Kasumi-1 (cell line): ENCODE results near the gene RHOJ.
"Not testable (repeated sequence)": the region's sequence is repeated elsewhere in the genome, so short reads cannot be mapped to it uniquely, and the experiment has no call there.

Experiments used
- DNase-seq, 2 experiments: peaks; one replicate each; lab custom pipeline; 2025; lab: John Stamatoyannopoulos, UW

Gene RHOJ

DNA sequence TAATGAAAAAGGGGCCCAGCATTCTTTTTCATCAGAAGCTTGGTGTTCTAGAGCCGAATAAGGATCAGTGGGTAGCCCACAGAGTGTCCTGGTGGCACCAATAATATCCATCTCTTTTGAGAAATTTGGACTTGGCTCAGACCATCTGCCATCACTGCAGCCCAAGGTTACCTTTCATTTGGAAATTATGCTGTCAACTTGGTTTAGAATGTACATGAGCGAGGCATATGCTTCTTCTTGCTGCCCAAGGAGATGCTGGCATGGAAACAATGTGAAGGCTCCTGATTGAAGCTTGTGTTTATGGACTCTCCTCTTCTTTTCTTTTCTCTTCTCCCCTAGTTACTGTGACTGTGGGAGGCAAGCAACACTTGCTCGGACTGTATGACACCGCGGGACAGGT lies 64.5 kb downstream of the RHOJ start:
- no peak for DNase-seq

DNA sequence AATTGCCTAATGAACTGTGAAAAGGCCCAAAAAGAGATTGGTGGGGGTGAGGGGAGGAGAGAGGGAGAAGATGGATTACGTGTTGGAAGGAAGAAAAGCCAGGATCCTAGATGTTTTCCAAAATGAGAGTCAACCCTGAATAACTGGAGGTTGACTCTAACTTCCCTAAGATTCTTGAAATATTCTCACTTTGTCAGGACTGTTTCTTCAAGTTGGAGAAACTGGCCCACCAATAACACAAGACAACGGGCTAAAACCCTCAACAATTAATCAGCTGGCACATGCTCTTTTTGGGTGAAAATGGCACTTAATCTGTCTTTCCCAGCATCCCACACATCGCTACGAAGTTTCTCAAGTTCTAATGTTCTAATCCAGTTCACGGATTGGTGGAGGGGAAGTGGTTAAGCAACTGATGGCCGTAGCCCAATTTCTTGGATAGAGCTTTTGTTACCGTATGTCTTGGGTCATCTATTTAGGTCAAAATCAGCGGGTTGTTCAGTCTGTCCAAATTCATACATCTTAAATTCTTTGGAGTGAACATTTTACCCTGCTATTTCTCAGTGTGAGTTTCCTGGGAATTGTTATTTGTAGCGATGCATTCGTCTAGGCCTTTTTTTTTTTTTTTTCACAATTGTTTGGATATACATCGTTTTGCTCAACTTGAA lies 65.5 kb downstream of the RHOJ start:
- no peak for DNase-seq

DNA sequence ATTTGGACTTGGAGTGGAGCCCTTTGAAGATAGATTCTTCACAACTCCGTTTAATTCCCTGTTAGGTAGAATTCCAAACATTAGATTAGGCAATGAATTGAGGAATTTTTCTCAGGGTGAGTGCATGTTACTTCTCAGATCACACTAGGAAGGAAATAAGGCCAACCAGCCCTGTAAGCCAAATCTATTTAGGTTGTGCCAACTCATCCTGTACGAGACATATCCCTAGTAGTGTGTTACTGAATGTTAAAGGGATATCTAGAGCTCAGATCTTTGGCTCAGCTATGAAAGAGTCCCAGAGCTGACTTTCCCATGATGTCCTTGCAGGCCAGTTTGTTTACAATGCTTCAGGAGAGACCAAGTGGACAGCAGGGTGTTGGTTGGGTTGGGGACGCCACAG lies 68.9 kb downstream of the RHOJ start:
- DNase-seq: no peak

DNA sequence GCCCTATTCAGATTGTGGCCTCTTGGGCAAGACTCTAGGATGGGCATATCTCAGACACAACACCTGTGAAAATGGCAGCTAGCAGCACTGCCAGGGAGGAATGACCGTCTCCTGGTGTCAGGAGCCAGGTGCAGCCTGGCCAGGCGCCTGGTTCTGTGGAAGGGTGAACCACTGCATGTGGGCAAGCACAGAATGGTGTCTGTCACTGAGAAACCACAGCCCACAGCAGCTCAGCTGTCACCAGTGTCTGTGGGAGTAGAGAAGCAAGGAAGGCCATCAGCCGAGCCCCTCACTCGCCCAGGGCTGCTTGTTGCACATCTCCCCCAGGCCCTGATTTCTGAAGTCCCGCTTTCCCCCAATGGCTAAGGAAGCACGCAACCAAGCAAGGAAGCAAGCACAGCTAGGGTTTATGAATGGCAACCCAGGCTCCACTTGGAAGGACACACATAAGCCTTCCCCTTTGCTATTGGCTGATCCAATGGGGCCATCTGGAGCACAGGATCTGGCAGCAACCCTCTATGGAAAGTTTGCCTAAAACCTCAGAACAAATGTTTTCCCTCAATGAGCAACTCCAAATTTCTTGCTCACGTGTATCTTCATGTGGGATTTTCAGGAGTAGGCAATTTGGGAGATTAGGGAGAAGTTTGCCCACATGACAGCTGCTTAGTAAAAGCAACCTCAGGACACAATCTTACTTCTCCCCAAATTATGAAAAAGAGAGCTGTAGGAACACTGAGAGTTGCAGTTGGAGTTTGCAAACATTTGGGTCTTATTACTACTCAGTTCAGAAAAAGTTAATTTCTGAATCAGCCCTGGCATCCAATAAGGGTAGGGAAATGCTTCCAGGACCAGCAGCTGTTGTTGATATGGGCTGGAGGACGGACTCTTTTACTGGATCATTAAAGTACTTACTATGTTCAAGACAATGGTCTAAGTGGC lies 69.7 kb downstream of the RHOJ start:
- DNase-seq: no peak

DNA sequence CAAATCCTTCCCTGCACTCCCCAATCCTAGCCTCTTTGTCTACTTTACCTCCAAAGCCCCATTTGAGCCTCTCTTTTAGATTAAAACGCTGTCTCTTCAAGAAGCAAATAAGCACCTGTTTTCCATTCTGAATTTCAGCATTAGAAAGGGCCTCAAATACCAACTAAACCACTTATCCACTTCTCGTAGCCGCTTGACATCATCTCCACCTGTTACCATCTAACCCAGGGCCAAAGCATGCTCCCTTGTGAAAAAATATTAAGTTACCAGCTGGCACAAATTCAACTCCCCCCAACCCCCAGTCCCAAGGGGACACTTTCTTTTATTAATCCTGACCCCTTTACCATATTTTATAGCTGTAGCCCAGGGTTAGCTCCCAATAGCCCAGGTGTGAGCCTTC lies 71.4 kb downstream of the RHOJ start:
- no peak for DNase-seq

DNA sequence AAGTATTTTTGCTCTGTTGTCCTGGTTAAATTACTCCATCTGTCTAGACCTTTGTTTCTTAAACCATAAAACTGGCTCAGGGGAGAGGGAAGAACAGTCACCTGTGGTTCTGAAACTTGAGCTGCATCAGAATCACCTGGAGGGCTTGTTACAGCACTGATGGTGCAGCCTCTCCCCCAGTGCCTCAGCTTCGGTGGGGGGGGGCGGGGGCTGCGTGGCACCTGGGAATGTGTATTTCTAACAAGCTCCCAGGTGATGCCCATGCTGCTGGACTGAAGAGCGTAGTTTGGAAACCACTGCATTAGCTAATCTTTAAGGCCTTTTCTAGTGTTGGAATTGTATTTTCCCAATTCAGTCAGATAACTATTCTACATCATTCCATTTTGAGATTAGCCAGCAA lies 71.8 kb downstream of the RHOJ start:
- DNase-seq: no peak

DNA sequence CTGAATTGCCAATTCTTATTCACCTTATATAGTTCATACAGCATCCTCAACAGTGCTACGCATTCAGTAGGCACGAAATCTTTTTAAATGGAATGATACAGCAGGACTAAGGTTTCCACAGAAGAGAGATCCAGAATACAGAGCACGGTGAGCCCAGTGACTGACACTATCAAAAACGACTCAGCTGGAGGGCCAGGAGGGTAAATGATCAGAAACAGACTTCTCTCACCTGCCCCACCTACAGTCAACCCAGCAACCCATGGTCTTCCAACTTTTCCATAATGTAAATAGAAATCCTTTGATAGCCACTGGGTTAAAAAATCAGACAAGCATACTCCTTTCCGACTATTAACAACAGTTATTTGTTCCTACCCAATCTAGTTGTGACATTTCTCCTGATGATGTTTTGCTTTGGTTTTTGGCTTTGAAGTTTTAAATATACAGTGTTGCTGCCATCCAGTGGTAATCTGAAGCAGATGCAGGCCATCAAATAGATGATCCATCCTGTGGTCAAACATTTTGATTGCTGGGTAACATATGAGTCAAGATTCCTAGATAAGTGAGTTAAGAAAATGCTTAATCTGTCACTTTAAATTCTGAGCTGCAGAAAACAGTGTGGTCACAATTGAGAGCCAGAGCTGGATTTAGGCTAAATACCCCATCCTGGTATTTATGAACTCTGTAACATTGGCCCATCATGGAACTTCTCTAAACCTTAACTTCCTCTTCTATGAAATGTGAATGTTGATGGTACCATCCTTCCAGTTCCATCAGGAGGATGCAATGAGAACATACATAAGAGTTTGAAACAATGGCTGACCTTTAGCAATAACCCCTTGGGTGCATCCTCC lies 72.5 kb downstream of the RHOJ start:
- DNase-seq: peak; percentile 55 to 68

DNA sequence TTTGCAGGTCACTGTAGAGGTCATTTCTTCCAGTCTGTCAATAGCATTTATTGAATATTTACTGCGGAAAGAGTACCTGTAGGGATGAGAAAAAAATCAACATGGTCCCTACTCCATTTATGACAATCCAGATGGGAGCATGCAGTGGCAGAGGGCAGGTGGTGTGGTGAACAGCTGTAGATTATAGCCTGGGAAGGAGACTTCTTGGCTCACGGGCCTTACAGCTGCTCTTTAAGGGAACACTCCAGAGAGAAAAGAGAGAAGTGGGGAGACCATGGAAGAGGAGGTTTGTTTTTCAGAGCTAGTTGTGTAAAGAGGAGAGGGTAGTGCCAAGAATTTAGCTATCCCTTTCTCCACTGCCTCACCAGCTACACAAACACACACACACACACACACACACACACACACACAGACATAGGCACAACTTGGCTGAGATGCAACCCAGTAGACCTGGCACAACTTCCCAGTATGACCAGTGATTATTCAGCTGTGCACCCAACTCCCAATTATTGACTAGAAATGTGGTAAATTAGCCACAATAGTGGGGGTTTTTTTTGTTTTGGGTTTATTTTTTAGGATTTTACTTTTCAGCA lies 73.4 kb downstream of the RHOJ start:
- no peak for DNase-seq

DNA sequence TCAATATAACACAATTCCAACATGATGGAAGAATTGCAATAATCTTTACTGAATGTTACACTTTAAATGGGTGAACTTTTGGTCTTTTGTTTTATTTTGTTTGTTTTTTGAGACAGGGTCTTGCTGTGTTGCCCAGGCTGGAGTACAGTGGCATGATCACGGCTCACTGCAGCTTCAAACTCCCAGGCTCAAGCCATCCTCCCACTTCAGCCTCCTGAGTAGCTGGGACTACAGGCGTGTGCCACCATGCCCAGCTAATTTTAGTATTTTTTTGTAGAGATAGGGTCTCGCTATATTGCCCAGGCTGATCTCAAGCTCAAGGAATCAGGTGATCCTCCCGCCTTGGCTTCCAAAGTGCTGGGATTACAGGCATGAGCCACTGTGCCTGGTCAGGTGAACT lies 75.7 kb downstream of the RHOJ start:
- DNase-seq: not testable (repeated sequence)

DNA sequence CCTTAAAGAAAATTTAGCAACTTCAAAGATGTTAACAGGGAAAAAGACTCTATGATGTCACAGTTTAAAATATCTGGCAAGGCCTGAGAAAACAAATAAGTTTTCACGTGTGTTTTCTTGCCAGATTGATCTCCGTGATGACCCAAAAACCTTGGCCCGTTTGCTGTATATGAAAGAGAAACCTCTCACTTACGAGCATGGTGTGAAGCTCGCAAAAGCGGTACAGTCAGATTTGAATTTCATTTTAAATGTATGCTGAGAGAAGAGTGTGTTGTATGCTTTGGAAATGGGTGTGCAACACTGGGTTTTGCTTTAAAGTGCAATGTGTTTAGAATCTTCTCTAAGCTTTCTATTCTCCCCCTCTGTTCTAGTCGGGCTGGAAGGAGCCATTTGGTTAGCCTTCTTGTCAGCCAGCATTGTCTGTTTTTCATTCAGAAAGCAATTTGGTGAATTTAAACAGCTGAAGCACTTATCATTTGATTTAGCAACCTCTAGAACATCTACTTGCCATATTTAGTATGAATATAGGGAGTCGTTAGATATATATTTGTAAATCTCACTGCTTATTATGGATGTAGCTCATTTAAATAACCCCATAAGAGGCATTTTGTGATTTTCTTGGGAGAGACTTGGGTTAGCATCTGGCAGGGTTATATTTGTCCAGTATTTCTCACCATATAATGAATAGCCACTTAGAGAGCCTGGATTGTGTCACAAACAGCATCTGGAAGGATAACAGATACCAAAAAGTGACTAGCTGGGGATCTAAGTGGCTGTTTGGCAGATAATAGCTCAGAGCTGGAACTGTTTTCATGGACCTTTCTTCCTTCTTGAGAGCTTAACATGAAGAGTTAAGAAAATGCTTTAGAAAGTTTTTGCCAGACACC lies 79.0 kb downstream of the RHOJ start:
- DNase-seq: no peak

DNA sequence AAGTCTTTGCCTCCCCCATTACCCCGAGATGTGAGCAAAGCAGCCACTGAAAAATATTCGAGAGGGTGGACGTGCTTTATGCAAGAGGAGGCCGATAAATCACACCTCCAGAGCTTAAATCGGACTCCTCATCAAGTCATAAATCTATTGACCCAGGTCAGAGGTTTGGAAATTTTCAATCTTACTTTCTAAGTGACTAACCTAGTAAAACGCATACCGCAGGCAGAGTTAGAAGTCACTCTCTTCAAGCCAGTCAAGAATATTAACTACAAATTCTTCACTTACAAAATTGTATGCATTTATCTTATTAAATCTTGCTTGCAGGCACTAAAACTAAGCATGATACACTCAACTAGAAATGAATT lies 79.6 kb downstream of the RHOJ start:
- no peak for DNase-seq

DNA sequence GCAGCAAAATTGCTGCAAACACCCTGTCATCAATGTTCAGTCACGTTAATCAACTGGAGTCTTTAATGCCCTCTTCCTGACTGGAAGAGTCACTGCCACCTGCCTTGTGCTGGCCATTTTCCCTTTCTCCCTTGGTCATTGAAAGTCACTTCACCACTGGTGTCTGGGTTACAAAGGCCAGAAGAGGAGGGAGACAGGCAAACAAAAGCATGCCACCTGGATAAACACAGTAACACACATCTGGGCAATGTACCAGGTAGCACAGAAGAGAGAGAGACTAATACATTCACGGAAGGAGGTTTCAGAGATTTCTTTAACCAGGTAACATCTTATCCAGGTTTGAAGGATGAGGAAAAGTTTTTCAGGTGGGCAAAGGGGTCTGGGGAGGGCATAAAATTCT lies 81.8 kb downstream of the RHOJ start:
- DNase-seq: no peak

DNA sequence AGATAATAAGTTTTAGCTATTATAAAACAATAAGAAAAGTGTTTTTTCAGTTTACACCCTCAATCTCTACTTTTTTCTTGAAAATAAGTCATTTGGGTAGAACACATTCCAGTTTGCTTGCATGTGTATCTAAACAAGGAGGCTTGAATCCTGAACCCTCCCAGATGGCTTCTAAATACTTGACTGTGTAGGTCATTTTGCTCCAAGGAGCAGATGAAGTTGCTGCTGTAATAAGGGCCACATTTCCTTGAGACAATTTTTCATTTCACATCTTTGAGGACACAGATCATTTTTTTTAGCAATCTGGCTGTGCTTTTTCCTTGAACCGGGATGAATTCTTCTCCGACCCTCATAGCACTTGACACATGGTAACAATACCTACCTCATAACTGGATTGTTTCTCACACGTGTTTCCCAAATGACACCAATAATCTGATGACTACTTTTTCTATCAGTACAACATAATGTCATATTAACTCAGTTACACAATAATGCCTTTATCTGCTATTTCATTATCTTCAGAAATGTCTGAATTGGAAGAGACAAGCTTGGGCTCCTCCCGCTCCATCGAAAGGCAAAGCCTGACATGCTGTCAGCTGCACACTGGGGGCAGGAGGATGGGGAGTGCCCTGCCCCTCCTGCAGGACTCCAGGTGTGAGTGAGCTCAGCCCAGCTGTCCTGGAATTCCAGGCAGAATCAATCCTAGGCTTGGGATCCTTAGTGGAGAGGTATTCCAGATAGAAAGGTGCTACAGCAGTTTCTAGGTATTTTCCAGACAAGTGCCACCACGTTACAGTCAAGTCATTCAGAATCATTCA lies 83.6 kb downstream of the RHOJ start:
- DNase-seq: no peak

DNA sequence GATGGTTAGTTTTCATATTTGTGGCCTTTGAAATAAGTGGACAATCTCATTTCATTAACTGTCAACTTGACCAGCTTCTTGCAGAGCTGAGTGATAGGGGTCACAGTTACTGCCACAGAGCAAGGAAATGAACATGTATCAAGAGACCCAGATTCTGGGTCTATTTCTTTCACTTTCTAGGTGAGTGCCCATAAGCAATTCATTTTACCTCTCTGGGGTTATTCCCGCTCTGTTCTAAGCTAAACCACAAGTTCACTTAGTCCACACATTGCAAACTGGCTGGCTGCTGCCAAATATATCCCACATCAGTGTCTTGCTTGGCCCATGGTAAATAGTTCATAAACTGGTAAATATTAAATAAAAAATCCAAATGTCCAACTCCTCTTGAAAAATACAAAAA lies 84.6 kb downstream of the RHOJ start:
- DNase-seq: no peak

DNA sequence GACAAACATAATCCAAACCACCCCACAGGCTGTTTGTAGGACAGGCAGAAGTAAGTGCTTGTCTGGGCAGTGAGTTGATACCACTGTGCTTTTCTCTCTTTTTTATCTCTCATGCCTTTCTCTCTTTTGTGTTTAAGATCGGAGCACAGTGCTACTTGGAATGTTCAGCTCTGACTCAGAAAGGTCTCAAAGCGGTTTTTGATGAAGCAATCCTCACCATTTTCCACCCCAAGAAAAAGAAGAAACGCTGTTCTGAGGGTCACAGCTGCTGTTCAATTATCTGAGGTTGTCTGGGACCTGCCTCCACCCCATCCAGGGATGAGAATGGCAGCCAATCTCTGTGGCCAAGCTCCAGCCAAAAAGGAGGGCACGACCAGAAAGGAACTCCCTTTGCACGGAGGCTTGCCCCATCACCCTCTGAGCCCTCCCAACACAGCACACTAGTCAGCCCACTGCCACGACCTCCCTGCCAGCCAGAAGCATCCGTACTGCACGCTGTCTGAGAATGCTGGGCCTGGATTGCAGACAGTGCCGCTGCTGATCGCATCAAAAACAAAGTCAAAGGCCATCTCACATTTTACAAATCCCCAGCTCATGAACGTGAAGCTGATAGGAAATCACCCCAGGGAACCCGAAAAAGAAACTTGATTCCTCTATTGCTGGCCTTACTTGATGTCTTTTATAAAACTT lies 86.6 kb downstream of the RHOJ start:
- no peak for DNase-seq

DNA sequence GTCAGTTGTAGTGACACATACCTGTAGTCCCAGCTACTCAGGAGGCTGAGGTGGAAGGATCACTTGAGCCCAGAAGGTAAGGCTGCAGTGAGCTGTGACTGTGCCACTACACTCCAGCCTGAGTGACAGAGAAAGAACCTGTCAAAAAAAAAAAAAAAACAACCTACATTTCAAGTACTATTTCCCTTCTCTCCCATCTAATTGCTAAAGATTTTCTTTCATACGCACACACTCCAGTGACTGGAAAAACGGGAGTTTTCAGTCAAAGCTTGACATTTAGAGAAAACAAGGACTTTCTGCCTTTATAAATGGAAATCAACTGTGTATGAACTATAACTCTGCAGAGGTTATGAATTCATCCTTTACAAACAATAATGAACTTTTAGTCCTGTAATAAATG lies 88.6 kb downstream of the RHOJ start:
- DNase-seq: no peak

DNA sequence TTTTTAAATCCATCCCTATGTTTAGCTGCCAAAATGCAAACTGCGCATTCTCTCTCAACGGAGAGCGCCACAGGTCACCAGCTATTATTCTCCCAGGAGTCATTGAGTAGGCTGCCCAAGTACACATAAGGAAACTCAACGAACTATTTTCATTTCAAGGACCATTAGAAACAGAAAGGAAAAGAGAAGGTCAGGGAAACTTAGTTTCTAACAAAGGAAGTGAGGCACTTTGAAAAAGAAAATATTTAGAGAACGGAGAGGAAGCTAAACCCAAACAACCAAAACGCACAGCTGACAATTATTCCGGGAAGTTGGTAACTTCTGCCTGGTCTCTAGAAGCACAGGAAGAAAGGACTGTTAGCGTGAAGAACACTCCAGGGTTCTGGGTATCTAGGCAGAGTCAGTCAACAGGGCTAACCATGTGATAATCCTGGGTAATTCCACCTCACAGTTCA lies 91.0 kb downstream of the RHOJ start:
- DNase-seq: no peak

DNA sequence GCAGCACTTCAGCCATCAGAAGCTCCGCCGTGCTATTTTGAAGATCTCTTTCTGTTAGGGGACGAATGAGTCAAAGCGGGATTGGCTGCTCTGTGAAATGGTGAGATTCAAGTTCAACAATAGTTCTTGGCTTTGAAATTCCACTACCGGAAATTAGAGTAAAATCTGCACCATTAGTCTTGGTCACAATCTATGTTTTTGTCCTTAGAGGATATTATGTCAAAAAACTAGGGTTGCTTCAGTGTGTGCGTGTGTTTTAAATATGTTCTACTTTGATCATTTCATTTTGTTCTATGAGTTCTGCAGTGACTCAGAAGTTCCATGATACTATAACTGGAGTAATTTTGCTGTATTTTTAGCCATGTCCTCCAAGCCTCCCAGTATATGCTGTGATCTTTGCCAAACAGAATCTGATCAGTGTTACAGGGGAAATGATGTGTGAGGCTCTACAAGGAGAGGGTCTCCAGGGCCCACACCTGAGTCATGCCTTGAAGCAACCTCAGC lies 91.9 kb downstream of the RHOJ start:
- DNase-seq: no peak

DNA sequence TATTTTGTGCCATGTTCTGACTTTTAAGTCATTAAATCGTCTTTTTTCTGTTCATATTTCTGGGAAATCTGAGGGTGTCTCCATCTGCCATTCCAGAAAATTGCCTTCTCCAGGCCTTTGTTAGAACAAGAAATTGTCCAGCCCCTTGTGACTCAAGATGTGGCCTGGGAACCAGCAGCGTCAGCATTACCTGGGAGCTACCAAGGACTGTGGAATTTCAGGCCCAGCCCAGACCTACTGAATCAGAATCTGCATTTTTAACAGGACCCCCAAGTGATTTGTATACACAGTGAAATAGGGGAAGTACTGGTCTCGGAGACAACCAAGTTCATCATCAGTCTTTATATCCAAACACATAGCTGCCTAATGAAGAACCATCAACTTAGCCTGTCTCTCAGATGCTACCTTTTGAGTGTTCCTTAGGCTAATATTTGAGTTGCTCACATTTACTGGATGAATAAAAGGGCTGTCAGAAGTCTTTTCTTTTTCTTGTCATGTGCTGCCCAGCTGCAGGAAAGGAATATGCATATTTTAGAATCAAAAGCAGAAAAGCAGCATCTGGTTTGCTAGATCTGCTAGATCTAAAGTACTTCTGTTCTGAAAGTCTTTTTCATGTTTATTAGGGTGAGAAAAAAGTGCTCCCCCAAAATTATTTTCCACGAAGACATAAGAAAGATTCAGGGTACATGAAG lies 93.3 kb downstream of the RHOJ start:
- DNase-seq: no peak
